Right lobe of liver (tissue), 4 donors: Measurements from ENCODE around the gene ANO7.

ENCODE experiments used
- CTCF ChIP-seq, 4 donors: fragments of 200-600 bp in 3 of 4; fragments of 450-650 bp in 1 of 4; IDR thresholded peaks; one replicate each; pipeline versions ENCODE4 v1.5.1 to v1.8.0; 2016 to 2022; ENCODE audit warnings: antibody characterized with exemption in 4 of 4, mild to moderate bottlenecking in 2 of 4
- POLR2A ChIP-seq: fragments of 450-650 bp; IDR thresholded peaks from one replicate; pipeline ENCODE4 v1.6.1; 2017; ENCODE audit warnings: antibody characterized with exemption, mild to moderate bottlenecking
- donor health status: DM: no; HTN: no; CAD: no.
- donor health status: DM: no; HTN: no; CAD: no.
- donor health status: DM: no; HTN: yes; CAD: no.

DNA sequence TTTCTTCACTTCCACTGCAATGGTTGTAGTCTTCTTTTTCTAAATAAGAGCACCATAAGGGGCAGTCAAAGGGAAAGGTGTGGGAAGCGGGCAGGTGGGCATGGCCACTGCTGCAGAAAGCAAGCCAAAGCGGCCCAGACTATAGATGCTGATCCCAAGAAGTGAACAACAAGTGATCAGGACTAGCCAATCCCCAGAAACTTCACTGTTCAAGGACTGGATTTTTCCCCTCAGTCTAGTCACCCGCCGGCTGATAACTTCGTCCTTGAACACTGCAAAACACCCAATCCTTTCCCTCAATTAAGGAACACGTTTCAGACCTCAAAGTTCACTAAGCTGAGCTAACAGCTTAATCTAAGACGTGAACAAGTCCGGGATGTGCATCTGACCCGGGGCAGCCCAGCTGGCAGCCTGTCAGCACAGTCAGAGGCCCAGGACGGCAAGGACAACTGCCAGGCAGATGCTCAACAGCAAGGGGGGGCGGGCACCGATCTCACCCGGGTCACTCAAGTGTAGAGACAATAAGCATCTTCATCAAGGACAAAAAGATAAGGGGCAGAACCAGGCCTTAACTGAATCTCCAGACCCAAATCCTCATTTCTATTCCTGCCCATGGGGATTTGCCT is 67.2 kb downstream of the ANO7 start:
- TF ChIP-seq CTCF (IDR thresholded peaks at IDR 0.05) = no peak
- TF ChIP-seq POLR2A = no peak
